Ascending aorta (tissue), 2 donors: ENCODE results near the gene CACNA1E. TPM values are rescaled to one million over a fixed set of nuclear protein-coding genes. Genes with fewer than 3 reads are reported as not detected.

Experiments used
- DNase-seq, 2 donors: peaks; one replicate each; pipeline ENCODE4 v3.0.0-alpha.2; 2019; ENCODE audit warnings: low spot score in 2 of 2
- H3K27ac ChIP-seq, 2 donors: fragments of 200-600 bp; sonication (generic); one replicate each; pipeline ENCODE4 v1.5.1; 2016 to 2017; ENCODE audit warnings: mild to moderate bottlenecking in 1 of 2
- H3K27me3 ChIP-seq: fragments of 200-600 bp; sonication (generic); one replicate; pipeline ENCODE4 v1.5.1; 2017
- H3K36me3 ChIP-seq, 2 donors: fragments of 200-600 bp; sonication (generic); one replicate each; pipeline ENCODE4 v1.5.1; 2016
- H3K4me1 ChIP-seq, 2 donors: fragments of 200-600 bp; sonication (generic); one replicate each; pipeline ENCODE4 v1.5.1; 2016 to 2017; ENCODE audit warnings: mild to moderate bottlenecking in 1 of 2
- H3K4me3 ChIP-seq, 2 donors: fragments of 200-600 bp; sonication (generic); one replicate each; pipeline ENCODE4 v1.5.1; 2016 to 2017; ENCODE audit warnings: mild to moderate bottlenecking in 1 of 2
- H3K9me3 ChIP-seq, 2 donors: fragments of 200-600 bp; sonication (generic); one replicate each; pipeline ENCODE4 v1.5.1; 2016
- CTCF ChIP-seq, 3 experiments: fragments of 200-600 bp in 2 of 3; fragments of 450-650 bp in 1 of 3; sonication (generic) in 2 of 3; IDR thresholded peaks; one replicate each; pipeline ENCODE4 v1.5.1; 2016 to 2019; ENCODE audit warnings: antibody characterized with exemption in 3 of 3, mild to moderate bottlenecking in 1 of 3, moderate library complexity in 1 of 3
- intact Hi-C: fragments of 100-400 bp; cut with DNase I; formaldehyde crosslinking; loops from one replicate; pipeline ENCODE4 v1.15.1; 2023
- total RNA-seq: library from RNA; depleted of rRNA; stranded (reverse); fragments of >200 nt; gene quantifications from one replicate; pipeline ENCODE4 v1.1.0, GENCODE V29; 2016

Gene CACNA1E
- total RNA-seq, 1 donor from 2014 or later: not detected

- Histone ChIP-seq H3K9me3 (no peaks in the 10 kb centered on the region), H3K36me3 (no peaks in the 10 kb centered on the region), H3K4me1 (no peaks in the 10 kb centered on the region), H3K27ac (no peak overlapping the region), H3K4me3 (no peak overlapping the region), H3K27me3 (no peaks in the 10 kb centered on the region)
- no peak for DNase-seq
- intact Hi-C loops: no loop called here
- no peak for TF ChIP-seq CTCF (IDR thresholded peaks at IDR 0.05)
Observed at GRCh38 chr1:181443231-181443853, 40.0 kb upstream of the CACNA1E start.

GRCh38 chr1:181445436-181445835 is 37.9 kb upstream of the CACNA1E start:
- Histone ChIP-seq H3K9me3 (no peaks in the 10 kb centered on the region), H3K36me3 (no peaks in the 10 kb centered on the region), H3K27me3 (no peaks in the 10 kb centered on the region), H3K4me3 (no peak overlapping the region), H3K4me1 (no peaks in the 10 kb centered on the region), H3K27ac (no peak overlapping the region)
- DNase-seq: no peak
- intact Hi-C loops: no loop called here
- no peak for TF ChIP-seq CTCF (IDR thresholded peaks at IDR 0.05)

- Histone ChIP-seq H3K27ac (no peak overlapping the region), H3K4me1 (no peaks in the 10 kb centered on the region), H3K36me3 (no peaks in the 10 kb centered on the region), H3K27me3 (no peaks in the 10 kb centered on the region), H3K9me3 (no peaks in the 10 kb centered on the region), H3K4me3 (no peak overlapping the region)
- no peak for TF ChIP-seq CTCF (IDR thresholded peaks at IDR 0.05)
- no peak for DNase-seq
- intact Hi-C loops: no loop called here
Observed at GRCh38 chr1:181448461-181448860, 34.9 kb upstream of the CACNA1E start.

GRCh38 chr1:181451661-181452230 is 31.6 kb upstream of the CACNA1E start:
- no peak for DNase-seq
- H3K36me3 ChIP-seq: no peaks in the 10 kb centered on the region
- no peaks in the 10 kb centered on the region for H3K9me3 ChIP-seq
- intact Hi-C loops: no loop called here
- H3K4me3 ChIP-seq: no peak overlapping the region
- H3K4me1 ChIP-seq: no peaks in the 10 kb centered on the region
- no peak overlapping the region for H3K27ac ChIP-seq
- H3K27me3 ChIP-seq: no peaks in the 10 kb centered on the region
- TF ChIP-seq CTCF (IDR thresholded peaks at IDR 0.05): no peak

- Histone ChIP-seq H3K9me3 (no peaks in the 10 kb centered on the region), H3K27ac (no peak overlapping the region), H3K4me3 (no peak overlapping the region), H3K27me3 (no peaks in the 10 kb centered on the region), H3K36me3 (no peaks in the 10 kb centered on the region), H3K4me1 (no peaks in the 10 kb centered on the region)
- no peak for DNase-seq
- intact Hi-C loops: no loop called here
- TF ChIP-seq CTCF (IDR thresholded peaks at IDR 0.05): no peak
Observed at GRCh38 chr1:181452746-181453145, 30.6 kb upstream of the CACNA1E start.
